Hematopoietic multipotent progenitor cell treated with erythropoietin and hydrocortisone succinate and interleukin-3 and kit ligand, for 8 days (in vitro differentiated cells): ENCODE data around the gene MEF2C.
"Not testable (repeated sequence)": the region's sequence is repeated elsewhere in the genome, so short reads cannot be mapped to it uniquely, and the experiment has no call there.

ENCODE experiments used
- DNase-seq: peaks from one replicate; pipeline ENCODE4 v3.0.0-alpha.2; 2015

MEF2C gene

GRCh38 chr5:88798933-88799332 lies 84.1 kb downstream of the MEF2C start:
- not testable (repeated sequence) for DNase-seq

GRCh38 chr5:88793797-88794196 lies 89.2 kb downstream of the MEF2C start:
- not testable (repeated sequence) for DNase-seq

- no peak for DNase-seq
Observed at GRCh38 chr5:88792144-88792840, 90.7 kb downstream of the MEF2C start.

- DNase-seq, result no peak
Observed at GRCh38 chr5:88787856-88788255, 95.1 kb downstream of the MEF2C start.

- DNase-seq, result no peak
Observed at GRCh38 chr5:88786789-88787188, 96.2 kb downstream of the MEF2C start.

- DNase-seq, result peak; percentile 62
Observed at GRCh38 chr5:88785746-88786565, 97.0 kb downstream of the MEF2C start.

GRCh38 chr5:88782571-88782970 lies 100.4 kb downstream of the MEF2C start:
- DNase-seq, result no peak

- peak; percentile 27 for DNase-seq
Observed at GRCh38 chr5:88780736-88781135, 102.2 kb downstream of the MEF2C start.

- peak; percentile 36 for DNase-seq
Observed at GRCh38 chr5:88778736-88779135, 104.2 kb downstream of the MEF2C start.

- no peak for DNase-seq
Observed at GRCh38 chr5:88776692-88777091, 106.3 kb downstream of the MEF2C start.

GRCh38 chr5:88772831-88773230 lies 110.2 kb downstream of the MEF2C start:
- no peak for DNase-seq

GRCh38 chr5:88772047-88772446 lies 110.9 kb downstream of the MEF2C start:
- no peak for DNase-seq

GRCh38 chr5:88770276-88771257 lies 112.4 kb downstream of the MEF2C start:
- DNase-seq, result no peak

- DNase-seq, result no peak
Observed at GRCh38 chr5:88769165-88769564, 113.8 kb downstream of the MEF2C start.

- no peak for DNase-seq
Observed at GRCh38 chr5:88768411-88768810, 114.6 kb downstream of the MEF2C start.

GRCh38 chr5:88765798-88766197 lies 117.2 kb downstream of the MEF2C start:
- DNase-seq, result no peak

GRCh38 chr5:88765171-88765570 lies 117.8 kb downstream of the MEF2C start:
- DNase-seq, result no peak

- no peak for DNase-seq
Observed at GRCh38 chr5:88761939-88762338, 121.0 kb downstream of the MEF2C start.

- DNase-seq, result no peak
Observed at GRCh38 chr5:88761269-88761850, 121.6 kb downstream of the MEF2C start.

- no peak for DNase-seq
Observed at GRCh38 chr5:88760527-88760926, 122.5 kb downstream of the MEF2C start.

GRCh38 chr5:88758591-88758990 lies 124.4 kb downstream of the MEF2C start:
- no peak for DNase-seq

- no peak for DNase-seq
Observed at GRCh38 chr5:88758184-88758583, 124.8 kb downstream of the MEF2C start.

GRCh38 chr5:88756953-88757352 lies 126.0 kb downstream of the MEF2C start:
- no peak for DNase-seq
